ENCODE measurements around the gene PGLYRP1.

Gene PGLYRP1

DNA sequence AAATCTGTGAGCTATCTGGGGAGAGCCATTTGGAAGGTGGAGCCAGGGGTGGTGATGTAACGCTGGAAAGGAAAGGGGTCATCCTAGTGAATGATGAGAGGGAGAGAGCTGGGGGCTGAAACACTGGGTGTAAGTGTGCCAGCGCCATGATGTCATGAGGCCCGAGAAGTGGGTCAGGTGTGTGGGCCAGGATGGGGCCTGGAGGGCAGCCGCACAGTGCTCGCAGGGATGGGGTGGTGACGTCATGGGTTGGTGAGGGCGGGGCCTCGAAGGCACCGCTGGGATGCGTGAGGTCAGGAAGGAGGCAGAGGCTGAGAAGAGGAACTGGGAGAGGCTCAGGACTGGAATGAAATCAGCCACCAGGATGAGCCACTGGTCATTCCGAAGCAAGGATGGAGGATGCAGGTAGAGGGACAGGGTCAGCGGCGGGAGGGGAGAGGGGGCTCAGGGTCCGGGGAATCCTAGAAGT, 23.2 kb downstream of the PGLYRP1 start:
- no peak for DNase-seq

DNA sequence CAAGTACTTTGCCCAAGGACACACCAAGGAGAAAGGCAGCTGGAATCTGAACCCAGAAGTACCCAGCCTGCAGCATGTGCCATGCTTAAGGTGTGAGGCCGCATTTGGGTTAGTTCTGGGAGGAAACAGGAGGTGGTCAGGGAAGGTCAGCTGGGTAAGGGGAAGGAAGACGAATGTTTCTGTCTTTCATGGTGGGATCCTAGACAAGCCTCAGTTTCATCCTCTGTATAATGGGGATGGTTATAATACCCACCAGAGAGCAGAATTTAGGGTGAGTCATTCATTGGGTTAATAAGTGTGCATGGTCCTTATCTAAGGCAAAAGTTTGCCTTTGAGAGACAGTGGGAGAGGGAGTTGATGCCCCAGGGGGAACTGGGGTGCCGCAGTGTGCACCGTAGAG, 24.0 kb downstream of the PGLYRP1 start:
- no peak for DNase-seq

DNA sequence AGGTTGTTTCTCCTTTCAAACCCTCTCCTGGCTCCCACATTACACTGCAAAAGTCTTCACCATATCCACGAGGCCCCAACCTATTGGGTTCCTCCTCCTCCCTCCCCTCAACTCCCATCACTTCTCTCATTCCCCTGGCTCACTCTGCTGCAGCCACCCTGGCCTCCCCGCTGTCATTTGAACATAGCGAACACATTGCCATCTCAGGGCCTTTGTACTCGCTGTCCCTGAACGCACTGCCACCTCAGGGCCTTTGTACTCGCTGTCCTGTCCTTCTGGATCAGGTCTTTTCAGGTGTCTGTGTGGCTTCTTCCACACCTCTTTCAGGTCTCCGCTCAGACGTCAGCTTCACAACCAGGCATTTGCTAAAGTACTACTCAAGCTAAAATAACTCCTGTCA, 25.9 kb downstream of the PGLYRP1 start:
- no peak for DNase-seq

DNA sequence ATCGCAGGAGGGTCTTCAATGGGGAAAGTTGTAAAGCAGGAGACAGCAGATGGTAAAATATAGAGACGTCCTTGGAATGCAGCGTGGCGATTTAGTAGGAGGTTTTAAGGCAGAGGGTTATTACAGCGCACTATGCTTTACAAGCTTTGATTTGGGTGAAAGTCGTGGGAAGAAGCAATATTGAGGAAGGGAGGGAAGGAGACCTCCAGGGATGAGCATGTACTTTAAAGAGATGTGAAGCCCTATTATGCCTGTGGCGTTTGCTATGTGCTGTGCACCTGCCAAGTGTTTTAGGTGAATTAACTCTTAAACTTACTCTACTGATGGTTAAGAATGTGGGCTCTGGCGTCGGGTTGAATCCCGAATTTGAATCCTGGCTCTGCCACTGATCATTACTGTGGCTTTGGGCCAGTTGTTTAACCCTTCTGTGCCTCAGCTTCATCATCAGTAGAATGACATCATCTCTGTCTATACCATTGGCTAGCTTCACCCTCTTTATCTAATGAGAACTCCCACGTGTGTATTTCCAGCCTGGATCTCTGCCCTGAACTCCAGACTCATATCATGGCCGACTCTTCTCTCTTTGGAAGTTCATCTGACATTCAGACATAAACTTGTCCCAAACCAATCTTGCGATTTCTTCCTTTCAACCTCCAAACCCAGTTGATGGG, 27.0 kb downstream of the PGLYRP1 start:
- DNase-seq = peak; percentile 30

DNA sequence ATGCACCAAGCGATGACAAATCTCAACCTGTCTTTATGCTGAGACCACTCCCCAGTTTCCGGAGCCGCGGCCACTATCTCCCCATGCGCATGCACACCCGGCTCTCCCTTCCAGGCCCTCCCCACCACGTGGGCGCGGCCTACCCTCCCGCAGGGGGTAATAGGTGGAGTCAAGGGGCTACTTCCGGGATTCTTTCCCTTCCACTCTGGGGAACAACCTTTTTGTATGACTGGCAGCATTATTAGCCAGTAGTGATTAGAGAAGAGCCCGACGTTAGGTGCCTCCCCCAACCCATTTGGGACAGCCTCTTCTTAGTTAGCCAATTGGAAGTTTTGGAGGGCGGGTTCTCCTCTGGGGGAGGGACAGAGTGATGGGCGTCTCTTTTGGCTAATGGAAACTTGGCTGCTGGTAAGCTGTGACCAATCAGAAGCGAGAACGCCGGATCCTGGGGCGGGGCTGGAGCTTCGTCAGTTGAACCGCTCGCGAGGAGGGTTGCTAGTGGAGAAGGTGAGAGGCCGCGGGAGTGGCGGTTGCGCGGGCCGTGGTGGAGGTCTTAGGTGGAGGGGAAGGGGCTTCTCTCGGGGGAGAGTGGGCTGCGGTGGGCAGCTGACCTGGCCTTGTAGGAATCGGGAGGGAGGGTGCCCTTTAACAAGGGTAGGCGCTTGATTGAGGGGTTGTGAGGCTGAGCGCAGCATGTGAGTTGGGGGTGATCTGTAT, 27.7 kb downstream of the PGLYRP1 start, which contains the start of gene CCDC61:
Gene CCDC61, plus strand, starts transcription at position 470 of the 717 bp plus-strand sequence. CDS start 7,552 bp downstream, outside the sequence.
- DNase-seq = peak; percentile 100

DNA sequence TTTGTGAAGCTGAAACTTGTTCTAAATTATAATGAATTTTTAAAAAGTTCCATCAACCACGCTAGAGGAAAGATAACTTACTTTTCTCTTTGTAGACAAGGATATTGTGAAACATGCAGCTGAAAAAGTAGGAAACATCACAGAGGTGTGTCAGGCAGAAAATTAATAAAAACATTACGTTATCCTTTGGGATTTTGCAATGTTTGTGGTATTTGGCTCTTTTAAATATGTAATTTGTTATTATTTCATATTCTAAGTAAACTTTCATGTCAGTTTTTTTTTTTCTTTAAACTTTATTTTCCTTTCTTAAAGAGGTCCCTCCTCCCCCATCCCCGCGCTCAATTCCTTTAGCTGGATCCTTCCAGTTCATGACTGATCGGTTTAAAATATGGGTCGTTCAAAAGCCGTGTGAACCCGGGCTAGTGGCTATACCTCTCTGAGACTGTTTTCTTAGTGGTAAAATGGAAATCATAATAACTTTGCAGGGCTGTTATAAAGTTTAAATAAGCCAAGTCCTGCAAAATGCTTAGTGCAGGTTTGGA, 28.3 kb downstream of the PGLYRP1 start:
- DNase-seq = no peak

DNA sequence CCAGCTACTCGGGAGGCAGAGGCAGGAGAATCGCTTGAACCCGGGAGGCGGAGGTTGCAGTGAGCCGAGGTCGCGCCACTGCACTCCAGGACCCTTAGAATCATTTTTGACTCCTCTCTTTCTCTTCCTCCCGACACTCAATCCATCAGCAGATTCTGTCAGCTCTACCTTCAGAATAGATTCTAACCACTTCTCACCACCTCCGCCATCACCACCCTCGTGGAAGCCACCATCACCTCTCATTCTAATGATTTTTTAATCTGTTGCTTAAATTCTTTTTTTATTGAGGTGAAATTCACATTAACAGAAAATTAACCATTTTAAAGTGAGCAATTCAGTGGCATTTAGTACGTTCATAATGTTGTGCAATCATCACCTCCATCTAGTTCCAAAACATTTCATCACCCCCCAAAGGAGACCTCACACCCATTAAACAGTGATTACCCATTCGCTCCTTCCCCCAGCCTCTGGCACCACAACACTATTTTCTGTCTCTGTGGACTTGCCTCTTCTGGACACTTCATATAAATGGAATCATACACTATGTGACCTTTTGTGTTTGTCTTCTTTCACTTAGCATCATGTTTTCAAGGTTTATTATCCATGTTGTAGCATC, 32.6 kb downstream of the PGLYRP1 start:
- DNase-seq = no peak

DNA sequence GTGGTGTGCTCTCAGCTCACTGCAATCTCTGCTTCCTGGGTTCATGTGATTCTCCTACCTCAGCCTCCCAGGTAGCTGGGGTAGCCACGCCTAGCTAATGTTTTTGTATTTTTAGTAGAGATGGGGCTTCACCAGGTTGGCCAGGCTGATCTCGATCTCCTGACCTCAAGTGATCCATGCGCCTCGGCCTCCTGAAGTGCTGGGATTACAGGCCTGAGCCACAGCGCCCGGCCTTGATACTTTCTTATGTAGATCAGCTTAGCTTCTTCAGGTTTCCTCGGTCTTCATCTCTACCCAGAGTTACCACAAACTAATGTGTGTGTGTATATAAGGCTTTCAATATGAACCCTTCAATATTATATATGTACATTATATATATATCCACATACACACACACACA, 37.5 kb downstream of the PGLYRP1 start:
- no peak for DNase-seq

DNA sequence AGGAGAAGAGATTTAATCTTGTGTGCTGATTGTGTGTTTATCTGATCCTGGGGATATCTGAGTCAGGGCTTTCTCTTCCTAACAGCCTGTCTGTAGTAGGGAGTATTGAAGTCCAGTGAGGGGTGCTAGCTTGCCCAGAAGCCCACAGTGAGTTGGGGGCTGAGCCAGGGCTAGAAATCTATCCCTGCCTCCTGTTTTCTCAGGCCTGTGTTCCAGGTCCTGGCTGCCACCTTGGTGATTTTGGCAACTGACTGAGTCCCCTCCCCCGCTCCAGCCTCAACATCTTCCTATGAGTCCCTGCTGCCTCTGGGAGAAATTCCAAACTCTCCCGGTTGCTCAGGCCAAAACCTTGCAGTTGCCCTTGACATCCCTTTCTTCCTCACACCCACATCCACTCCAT, 41.5 kb downstream of the PGLYRP1 start:
- DNase-seq = peak; percentile 58

DNA sequence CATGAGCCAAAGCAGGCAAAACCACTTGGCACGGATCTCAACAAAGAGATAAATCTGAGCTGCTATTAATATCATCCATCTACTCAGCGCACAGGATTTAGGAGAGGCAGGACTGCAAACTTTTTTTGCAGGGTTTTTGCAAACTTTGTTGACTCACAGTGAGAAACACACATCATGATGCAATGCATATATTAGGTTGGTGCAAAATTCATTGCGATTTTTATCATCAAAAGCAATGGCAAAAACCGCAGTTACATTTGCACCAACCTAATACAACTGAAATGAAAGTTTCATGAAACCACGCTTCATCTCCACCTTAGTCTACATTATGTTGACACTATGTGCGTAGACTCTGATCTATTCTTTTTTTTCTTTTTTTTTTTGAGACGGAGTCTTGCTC, 44.7 kb downstream of the PGLYRP1 start:
- DNase-seq = no peak

DNA sequence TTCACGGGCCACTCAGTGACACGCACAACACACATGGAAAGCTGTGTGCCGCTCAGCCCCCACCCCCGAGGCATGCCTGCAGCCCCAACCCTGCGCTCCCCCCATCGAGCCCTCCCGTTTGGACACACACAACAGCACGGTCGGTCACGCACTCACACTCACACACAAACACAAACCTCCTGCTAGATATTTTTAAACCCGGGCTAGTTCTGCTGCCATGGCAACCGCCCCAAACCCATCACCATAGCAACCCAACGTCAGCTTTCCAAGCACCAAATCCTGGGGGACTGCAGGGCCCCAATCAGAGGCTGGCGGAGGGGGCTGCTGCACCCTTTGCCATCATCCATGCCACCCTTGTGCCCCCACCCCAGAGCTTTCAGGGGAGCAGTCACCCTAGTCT, 46.7 kb downstream of the PGLYRP1 start:
- DNase-seq = peak; percentile 9

DNA sequence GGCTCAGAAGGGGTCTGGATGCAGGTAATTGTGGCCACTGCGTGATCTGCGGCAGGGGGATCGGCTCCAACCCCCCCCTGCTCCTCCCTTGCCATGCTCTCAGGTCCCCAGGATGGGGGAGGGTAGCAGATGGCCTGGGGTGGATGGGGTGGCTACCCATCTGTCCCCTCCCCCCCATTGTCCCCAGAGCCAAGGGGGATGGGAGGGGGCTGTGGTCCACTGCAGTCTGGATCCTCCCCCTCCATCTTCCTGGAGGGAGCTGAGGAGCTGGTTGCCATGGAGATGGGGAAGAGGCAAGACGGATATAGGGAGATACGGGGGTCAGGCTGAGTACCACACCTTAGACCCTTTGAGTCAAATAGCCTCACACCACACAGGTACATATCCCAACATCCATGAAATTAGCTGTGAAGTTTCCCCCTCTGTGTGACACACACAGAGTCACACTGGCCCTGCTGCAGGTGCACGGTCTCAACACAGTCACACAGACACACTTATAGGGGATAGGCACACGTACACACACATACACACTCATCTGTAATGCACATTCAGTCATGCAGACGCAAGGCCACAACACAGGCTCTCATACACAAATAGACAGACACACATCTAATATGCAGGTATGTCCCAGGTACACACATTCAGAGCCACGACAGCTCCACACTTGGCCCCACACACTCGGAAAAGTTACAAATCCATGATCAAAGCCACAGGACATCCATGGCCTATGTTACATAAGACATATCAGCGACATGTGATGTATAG, 47.4 kb downstream of the PGLYRP1 start:
- no peak for DNase-seq

DNA sequence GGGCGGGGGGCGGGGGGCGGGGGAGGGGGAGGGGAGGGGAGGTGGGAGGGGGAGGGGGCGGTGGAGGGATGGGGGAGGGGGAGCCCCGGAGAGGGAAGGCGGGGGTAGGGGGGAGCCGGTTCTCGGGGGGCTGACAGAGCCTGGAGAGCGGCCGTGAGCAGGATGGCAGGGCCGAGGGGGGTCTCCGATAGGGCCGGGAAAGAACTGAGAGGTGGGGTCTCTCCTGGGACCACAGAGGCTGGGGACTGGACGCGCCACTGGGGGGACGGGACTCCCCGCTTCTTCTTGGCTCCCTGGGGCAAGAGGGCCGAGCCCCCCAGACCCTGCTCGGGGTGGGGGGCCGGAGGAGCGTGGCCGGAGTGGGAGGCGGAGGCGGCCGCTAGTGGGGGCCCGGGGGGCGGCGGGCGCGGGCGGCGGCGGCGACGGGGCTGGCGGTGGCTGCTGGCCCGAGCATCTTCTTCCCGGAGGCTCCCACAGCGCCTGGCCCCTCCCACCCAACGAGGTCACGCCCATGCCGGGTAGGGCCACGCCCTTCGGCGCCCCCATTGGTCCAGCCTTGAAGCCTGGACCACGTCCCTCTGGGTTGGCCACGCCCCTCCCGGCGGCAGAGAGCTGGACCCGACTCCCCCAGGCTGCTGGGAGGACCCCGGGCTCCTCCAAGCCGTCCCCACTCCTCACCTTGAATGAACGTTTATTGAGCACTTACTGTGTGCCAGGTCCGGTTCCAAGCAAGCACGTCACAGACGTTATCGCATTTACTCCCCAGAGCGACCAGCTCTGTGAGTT, 49.1 kb downstream of the PGLYRP1 start, which contains the start of gene NOVA2:
Gene NOVA2, minus strand, starts transcription at position 313 of the 786 bp plus-strand sequence. CDS start 514 bp downstream, outside the sequence.
- peak; percentile 80 for DNase-seq

DNA sequence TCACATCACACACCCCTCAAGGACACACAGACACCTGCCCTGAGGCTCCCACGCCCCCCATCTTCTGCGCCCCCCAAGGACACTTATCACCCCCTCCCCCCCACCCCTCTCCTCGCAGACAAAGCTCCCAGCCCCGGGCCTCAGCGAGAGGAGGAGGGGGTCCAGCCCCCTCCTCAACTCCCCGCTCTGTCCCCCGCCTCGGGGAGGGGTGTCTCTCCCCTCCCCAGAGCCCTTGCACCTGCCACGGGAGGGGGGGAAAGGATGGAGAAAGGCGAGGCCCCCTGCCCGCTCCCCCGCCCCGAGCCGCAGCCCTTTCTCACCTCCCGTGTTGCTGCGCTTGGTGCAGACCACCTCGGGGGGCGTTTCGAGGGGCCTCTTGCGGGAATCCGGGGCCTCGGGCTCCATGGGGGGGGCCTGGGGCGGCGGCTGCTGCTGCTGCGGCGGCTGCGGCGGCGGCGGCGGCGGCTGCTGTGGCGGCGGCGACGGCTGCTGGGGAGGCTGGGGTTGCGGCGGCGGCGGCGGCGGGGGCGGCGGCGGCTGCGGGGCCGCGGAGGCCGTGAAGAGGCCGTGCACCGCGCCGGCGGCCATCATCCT, 49.8 kb downstream of the PGLYRP1 start:
- DNase-seq = no peak

DNA sequence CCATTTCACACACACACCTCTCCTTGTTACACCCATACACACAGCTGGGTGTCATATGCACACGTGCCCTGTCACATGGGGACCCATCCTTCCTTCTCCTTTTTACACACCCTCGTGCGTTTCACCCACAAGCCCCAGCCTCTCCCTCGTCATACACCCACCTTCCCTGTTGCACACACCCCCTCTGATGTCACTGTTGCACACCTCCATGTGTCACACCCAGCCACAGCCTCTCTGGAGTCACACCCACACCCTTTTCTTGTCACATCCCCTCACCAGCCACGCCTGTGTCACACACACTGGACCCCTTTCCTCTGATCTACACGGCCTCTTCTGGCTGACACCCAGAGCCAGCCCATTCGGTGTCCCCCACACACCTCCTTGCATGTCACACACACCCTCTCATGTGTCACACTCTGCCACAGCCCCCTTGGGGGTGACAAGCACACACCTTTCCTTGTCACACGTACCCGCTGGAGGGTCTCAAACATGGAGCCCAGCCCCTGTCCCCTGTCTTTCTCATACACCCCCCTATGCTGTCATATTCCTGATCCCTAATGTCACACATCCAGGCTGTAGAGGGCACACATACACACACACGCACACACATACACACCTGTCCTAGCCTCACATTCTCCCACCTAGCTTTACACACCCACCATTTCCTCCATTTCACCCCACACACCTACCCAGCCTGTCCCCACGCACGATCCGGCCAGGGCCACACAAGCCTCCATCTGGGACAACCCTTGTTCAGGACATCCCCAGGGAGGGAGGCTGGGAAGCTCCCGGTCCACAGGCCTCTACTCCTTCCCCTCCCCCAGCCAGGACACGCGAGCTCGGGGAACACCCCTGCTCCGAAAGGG, 50.5 kb downstream of the PGLYRP1 start:
- DNase-seq = no peak

DNA sequence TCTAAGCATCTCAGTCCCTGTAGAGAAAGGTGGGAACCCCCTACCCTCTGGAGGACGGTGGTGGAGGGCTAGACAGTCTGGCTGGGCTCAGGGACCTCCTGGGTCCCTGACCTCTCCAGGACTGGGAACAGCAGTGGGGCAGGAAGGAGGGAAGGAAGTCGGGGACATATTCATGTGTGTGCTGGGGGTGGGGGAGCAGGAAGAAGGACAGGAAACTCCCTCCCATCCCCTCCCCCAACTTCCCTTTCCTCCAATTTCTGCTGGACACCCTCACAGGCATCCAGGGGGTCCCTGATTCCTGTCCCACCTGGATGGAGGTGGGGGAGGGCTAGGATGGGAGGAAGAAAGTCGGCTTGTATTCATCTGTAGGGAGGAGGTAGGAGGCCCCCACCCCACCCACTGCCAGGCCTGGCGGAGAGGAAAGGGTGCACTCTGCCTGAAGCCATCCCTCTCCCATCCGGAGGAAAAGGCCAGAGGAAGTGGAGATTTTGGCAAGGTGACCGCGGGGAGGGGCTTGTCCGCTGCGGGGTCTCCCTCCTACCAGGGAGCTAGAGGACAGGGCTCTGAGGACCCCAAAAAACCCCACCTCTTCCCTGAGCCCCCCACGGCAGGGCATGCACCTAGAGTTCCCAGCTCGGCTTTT, 51.5 kb downstream of the PGLYRP1 start:
- DNase-seq = no peak

DNA sequence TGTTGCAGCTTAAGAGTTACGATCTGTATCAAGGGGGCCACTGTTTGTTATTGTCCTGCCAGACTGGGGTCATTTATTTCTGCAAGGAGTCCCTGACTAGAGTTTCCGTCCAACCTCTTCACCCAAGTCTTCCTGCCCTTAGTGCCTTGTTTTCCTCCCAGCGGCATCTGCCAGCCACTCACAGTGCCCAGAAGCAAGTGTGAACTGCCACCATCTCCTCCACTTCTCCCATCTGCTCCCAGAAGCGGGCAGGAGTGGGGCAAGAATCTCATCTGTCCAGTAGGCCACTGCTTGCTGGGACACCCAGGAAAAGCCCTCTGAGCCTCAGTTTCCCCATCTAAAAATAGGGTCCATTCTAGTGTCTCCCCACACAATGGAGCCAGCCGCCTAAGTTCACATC, 53.2 kb downstream of the PGLYRP1 start:
- DNase-seq = no peak
